Frontal cortex (tissue), 4 donors: Measurements from ENCODE around the gene ATP1B4. TPM values are rescaled to one million over a fixed set of nuclear protein-coding genes. Genes with fewer than 3 reads are reported as not detected.

ENCODE experiments used
- DNase-seq, 2 donors: peaks; one replicate each; pipeline ENCODE4 v3.0.0; 2012; ENCODE audit warnings: low spot score in 2 of 2
- FAIRE-seq: peaks from 2 replicates; lab custom pipeline; 2012; peaks lifted over from hg19 to GRCh38; lab: Jason Lieb, UNC
- total RNA-seq: library from RNA; depleted of rRNA; stranded (reverse); fragments of >200 nt; gene quantifications from one replicate; pipeline ENCODE4 v1.2.3, GENCODE V29; 2014
- donor health status: control.
- donor health status: control.
- donor health status: control.

ATP1B4 gene
- total RNA-seq, 1 donor from 2014 or later, result not detected

GRCh38 chrX:120367402-120368109 is 5.7 kb downstream of the ATP1B4 start:
- no peak for FAIRE-seq
- DNase-seq, result no peak

- DNase-seq (no peak), FAIRE-seq (no peak)
Observed at GRCh38 chrX:120372667-120373370, 10.9 kb downstream of the ATP1B4 start.

DNA sequence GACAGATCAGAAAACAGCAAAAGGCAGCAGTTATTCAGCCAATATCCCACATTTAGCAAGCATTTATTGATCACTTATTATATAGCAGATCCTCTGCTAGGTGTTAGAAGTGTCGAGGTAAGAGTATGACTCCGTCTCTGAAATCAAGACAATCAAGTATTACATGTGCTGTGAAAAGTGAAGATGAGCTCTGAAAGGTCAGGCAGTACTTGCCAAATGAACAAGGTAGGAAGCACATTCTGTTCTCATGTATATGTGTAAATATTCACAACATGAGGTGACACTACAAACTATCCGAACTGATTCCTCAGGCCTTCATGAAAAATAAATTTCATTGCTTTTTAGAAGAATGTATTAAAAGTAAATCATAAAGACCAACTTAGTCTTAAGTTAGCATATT is 15.3 kb downstream of the ATP1B4 start:
- FAIRE-seq (no peak), DNase-seq (no peak)

GRCh38 chrX:120377715-120378114 is 15.8 kb downstream of the ATP1B4 start:
- FAIRE-seq (no peak), DNase-seq (no peak)

DNA sequence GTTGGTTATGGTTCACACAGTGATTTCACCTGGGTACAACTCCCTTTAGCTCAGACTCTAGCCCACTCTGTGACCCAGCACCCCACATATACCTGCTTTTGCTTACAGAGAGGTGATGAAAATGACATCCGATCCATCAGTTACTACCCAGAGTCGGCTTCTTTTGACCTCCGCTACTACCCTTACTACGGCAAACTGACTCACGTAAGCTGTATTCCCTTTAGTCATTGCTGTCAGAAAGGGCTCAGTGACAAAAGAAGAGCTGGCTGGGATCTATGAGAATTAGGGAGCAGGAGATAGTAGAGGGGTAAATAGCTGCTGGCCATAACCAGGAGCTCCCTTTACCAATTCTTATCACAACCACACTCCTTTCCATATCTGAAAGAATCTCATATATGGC is 16.7 kb downstream of the ATP1B4 start:
- FAIRE-seq, result no peak
- no peak for DNase-seq

DNA sequence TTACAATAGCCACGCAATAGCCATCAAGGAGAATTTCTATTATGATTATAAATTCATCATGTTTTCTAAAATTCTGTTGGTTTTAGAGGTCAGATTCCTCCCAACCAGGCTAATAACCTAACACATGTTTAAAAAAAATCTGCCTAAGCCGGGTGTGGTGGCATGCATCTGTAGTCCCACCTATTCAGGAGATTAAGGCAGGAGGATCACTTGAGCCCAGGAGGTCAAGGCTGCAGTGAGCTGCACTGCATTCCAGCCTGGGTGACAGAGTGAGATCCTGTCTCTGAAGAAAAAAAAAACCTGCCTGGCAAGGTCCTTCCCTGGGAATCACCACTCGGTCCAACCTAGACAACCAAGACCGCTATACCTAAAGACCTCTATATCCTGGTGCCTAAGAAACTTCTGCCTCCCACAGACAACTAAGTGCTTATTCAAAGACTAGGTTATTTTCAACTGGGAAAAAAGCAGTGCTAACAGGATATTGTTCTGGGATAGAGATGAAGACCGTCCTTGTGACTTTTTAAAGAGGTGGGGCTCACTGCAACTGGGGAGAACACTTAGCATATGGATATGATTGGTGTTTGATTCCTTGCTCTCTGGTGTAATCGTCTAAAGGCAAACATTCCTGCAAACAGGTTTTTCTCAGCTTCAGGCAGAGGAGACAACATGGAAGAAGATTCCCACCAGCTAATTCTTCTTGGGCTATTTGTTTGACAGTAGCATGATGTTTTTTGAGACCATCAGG is 18.2 kb downstream of the ATP1B4 start:
- no peak for FAIRE-seq
- DNase-seq, result no peak

- no peak for DNase-seq
- no peak for FAIRE-seq
Observed at GRCh38 chrX:120380699-120381098, 18.8 kb downstream of the ATP1B4 start.

GRCh38 chrX:120401301-120401700 is 39.4 kb downstream of the ATP1B4 start:
- no peak for FAIRE-seq
- no peak for DNase-seq

DNA sequence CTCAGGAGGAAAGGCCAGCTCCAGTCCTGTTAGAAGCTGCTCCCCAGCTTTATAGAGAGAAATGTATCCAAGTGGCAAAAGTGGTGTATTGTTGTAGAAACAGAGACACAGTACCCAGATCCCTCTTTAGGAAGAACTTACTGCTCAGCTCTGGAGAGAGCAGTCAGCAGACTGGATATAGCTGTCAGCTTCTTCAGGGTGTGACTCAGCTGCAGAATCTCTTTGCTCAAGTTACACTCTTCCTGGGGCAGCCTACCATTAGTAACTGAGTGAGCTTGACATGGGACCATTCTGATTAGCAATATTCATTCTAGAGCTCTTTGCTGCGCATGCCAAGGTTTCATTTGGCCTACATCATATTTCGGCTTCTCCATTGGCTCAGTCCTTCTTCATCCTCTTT is 40.5 kb downstream of the ATP1B4 start:
- DNase-seq, result no peak
- FAIRE-seq, result no peak

- no peak for FAIRE-seq
- DNase-seq, result no peak
Observed at GRCh38 chrX:120406638-120407037, 44.7 kb downstream of the ATP1B4 start.

GRCh38 chrX:120408168-120408567 is 46.3 kb downstream of the ATP1B4 start:
- FAIRE-seq, result no peak

GRCh38 chrX:120419463-120419862 is 57.6 kb downstream of the ATP1B4 start:
- DNase-seq, result no peak
- no peak for FAIRE-seq

More at GRCh38 chrX:120408168-120408567, 46.3 kb downstream of the ATP1B4 start:
- DNase-seq, result no peak

DNA sequence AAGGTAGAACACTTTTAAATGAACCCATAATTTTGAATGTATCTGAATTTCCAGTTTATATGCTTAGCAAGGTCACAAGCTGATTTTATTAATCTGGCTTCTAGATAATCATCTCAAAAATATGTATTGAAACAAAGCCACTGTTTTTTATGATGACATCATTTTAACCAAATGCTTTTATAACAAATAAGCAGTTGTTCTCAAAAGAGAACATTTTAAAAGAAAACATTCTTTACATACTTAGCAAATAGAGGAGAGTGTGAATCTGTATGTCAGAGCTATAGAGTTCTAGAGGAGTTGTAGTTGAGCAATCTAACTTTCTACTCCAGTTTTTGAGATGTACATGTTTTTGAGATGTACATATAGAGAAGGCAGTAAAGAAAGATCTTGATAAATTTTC is 64.7 kb downstream of the ATP1B4 start:
- DNase-seq (no peak), FAIRE-seq (no peak)

DNA sequence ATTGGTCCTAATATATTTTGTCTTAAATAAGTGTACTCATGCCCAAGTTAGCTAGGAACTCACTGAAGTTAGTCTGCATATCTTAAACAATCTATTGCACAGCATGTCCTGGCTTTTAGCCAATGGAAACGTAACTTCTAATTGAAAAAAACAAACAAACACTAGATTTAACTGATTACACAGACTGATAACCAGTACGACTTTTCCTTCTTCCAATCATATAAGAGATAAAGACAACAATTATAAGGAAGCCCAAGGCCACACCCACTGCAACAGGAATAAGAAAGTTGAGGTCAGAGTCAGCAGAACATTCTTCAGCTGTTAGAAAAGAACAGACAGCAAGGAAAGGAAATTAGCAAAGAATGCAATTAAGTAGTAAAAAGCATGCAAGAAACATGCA is 66.4 kb downstream of the ATP1B4 start:
- DNase-seq, result no peak
- no peak for FAIRE-seq

- DNase-seq (no peak), FAIRE-seq (no peak)
Observed at GRCh38 chrX:120429776-120430540, 68.1 kb downstream of the ATP1B4 start.

Other genes starting within 250 kb of the ATP1B4 start
- gene RHOXF1, start 246.2 kb upstream of the ATP1B4 start, total RNA-seq, result not detected
- gene RHOXF2, start 203.5 kb upstream of the ATP1B4 start, total RNA-seq, result not detected
- 45.2 TPM for gene ZBTB33, start 111.3 kb upstream of the ATP1B4 start, total RNA-seq
- gene TMEM255A, start 50.6 kb upstream of the ATP1B4 start, total RNA-seq, result 1.6 TPM
- gene LAMP2, start 107.2 kb downstream of the ATP1B4 start, total RNA-seq, result 33.8 TPM
- 35.5 TPM for gene CUL4B, start 198.9 kb downstream of the ATP1B4 start, total RNA-seq
- gene MCTS1, start 242.0 kb downstream of the ATP1B4 start, total RNA-seq, result 42.0 TPM